HG03196 (cell line): Measurements from ENCODE around the gene UBA1.
A peak's percentile ranks its signal among the peaks of the same experiment; 100 is the strongest.

ENCODE experiments used
- ATAC-seq: cut with Tn5 transposase; IDR thresholded peaks from one replicate; pipeline ENCODE4 v1.9.1; 2021; ENCODE audit not compliant: unreplicated experiment

UBA1 gene

DNA sequence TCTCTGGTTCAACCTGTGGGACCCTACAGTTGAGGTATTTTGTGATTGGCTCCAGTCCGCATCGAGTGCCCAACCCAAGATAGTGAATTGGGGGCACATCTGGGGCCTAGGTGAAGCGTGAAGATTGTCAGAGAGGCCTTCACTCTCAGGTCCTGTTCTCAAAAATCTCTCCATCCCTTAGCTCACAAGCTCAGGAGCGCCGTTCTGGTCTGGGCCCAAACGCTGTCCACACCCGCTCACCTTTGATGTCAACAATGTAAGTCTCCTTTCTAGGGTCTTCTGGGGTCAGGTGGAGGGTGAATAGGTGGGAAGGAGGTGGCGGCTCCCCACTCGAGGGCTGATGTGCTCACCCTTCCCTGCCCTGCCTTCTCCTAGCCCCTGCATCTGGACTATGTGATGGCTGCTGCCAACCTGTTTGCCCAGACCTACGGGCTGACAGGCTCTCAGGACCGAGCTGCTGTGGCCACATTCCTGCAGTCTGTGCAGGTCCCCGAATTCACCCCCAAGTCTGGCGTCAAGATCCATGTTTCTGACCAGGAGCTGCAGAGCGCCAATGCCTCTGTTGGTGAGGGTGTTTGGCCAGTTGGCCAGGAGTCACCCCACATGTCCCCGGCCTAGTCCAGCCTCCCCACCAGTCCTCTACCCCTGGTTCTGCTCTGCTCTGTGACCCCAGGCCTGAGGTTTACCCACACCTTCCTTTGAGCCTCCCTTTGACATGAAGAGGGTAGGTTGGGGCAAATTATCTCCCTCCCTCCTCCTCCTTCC is 17.2 kb downstream of the UBA1 start:
- no peak for ATAC-seq

DNA sequence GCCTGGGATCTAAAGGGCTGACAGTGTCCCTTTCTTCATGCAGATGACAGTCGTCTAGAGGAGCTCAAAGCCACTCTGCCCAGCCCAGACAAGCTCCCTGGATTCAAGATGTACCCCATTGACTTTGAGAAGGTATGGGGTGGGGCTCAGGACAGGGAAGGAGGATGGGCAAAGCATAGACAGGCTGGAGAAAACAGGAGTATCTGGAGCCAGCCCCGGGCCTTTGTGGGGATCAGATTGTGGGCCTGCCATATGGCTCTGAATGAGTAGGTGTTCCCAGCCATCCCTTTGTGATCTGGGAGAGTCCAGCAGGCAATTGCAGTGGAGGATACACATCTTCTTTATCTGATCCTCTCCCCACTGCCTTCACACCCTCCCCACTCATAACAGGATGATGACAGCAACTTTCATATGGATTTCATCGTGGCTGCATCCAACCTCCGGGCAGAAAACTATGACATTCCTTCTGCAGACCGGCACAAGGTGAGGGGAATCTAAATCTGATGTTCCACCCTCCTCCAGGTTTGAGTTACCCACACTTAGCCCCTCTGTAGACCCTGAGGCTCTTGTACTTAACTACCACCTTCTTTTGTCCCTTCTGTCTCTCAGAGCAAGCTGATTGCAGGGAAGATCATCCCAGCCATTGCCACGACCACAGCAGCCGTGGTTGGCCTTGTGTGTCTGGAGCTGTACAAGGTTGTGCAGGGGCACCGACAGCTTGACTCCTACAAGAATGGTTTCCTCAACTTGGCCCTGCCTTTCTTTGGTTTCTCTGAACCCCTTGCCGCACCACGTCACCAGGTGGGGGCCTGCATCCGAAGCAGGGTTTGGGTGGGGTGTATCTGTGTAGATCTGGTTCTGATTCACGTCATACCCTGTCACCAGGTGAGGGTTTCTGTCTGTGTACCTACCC is 19.0 kb downstream of the UBA1 start:
- ATAC-seq: no peak

DNA sequence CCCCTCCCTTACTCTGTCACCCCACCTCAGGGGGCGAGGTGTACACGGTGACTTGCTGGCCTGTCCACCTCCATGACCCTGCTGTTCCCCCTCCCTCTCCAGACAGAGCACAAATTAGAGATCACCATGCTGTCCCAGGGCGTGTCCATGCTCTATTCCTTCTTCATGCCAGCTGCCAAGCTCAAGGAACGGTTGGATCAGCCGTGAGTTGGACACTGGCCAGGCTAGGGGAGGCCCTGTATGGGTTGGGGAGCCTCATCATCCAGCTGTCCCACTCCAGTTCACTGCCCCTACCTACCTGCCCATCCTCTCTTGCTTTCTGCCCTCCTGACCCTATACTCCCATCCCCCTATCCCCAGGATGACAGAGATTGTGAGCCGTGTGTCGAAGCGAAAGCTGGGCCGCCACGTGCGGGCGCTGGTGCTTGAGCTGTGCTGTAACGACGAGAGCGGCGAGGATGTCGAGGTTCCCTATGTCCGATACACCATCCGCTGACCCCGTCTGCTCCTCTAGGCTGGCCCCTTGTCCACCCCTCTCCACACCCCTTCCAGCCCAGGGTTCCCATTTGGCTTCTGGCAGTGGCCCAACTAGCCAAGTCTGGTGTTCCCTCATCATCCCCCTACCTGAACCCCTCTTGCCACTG is 20.9 kb downstream of the UBA1 start:
- ATAC-seq: no peak

DNA sequence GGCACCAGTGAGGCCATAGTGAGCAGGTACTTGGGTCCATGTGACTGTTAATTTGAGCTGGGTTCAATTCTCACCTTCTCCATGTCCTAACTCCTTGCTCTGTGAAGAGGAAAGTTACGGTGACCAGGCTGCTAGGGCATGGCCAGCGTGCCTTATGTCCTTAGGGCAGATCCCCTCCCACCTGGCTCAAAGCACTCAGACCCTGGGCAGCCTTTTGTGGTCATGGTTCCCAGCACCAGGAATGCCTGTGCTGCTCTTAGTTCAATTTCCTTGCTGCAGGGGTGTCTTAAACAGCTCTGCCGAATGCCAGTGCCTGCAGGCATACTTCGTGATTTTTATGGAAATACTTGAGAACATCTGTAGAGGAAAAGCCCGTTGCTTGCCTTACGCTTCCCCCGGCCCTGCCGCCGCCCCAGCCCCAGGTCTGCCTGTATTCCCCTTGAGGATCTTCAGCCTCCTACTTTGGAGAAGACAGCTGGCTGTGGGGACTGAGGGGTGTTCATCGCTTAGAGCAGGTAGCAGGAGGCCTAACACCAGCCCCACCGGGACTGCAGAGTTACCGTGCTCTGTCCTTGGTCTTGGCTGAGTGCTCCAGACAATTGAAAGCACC is 21.8 kb downstream of the UBA1 start:
- no peak for ATAC-seq

DNA sequence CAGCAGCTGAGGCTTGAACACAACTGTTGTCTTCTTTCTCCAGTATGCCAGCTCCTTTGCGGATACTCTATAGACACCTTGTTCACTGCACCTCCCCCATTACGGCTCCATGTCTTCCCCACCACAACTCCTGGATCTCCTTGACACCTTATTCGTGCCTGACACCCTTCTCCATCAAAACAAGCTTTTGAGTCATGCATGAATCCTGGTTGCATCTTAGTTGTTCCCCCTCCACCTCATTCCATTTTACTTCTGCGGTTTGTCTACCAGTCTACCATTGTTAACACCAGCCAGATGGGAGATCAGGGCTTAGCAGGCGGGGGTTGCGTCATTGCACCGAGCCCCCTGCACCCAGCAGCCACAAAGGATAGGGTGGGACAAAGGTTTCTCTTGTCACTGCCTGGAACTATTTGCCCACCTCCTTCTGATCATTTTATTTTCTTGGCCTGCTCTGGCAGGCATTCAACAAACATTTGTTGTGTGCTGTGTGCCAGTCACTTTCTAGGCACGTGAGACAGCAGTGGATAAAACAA is 22.8 kb downstream of the UBA1 start:
- no peak for ATAC-seq

DNA sequence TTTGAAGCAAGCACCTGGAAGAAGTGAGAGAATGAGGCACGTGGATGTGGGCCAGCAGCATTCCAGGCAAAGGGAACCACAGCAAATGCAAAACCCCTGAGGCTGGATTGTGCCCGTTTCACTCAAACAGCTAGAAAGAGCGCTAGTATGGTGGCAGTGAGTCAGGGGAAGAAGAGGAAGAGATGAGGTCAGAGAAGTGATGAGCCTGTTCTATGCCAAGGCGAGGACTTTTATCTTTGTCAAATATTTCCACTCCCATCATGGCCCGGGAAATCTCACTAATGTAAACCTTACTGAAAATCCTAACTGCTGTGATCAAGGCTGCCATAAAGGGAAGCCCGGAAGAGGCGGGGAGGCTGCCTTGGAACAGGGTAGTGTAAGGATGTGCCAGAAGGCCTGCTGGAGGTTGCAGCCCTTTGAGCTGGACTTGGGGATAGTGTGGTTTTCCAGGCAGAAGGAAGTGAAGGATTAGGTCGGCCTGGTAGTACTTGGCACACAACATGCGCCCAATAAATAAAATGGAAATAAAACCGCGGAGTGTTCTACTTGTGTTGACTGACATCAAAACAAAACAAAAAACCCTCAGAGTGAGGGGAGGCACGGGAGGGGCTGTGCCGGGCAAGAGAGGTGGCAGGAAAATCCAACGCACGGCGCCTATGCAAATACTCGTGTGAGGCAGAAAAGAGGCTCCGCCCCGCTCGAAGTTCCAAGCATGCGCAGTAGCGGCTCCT is 23.7 kb downstream of the UBA1 start:
- no peak for ATAC-seq

DNA sequence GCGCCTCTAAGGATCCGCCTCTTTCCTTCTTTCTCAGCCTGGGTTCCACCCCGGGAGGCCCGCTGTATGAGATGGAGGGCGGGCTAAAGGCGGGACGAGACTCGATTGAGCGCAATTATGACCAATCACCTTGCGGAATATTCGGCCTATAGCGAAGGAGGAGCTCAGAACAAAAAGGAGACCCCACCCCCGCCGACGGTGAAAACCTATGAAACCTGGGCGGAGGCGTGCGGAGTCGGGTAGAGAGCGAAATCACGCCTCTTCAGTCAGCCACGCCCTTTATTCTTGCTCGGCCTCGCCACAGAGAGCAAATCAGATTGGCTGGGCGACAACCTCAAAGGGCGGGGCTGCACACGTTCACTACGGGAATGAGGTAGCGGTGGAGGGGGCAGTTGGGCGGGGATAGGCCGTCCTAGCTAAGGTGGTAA is 24.2 kb downstream of the UBA1 start:
- peak; percentile 89 for ATAC-seq

DNA sequence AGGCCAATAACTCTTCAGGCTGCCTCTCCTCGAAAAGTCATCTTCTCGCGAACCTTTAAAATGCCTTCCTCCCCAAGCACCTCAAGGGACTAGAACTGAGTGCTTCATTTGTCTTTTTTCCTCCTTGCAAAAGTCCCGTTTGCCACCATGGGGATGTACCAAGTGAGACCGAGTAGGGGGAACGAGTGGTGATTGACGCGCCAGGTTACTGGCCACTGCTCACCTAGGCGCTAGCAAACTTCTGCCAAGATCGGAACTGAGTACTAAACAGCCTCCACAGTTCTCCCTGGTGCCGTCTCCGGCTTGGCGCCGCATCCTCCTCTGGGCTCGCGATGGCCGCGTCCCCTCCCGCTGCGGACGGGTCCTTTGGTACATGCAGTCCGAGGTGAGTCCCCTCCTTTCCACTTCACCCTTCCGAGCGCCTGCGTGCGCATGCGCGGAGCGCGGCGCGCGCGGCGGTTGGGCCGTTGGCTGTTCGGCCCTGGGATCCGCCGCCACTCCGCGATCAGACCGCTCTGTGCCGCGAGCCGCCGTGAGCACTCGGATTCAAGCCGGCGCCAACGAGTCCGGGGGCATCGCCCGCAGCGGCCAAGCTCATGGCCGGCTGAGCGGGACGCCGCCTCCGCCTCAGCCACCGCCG is 24.8 kb downstream of the UBA1 start, which contains the start of gene CDK16:
CDK16 (plus strand) TSS at position 402 of the 640 bp plus-strand sequence. CDS start 4,877 bp downstream, outside the sequence.
- peak; percentile 41 for ATAC-seq

DNA sequence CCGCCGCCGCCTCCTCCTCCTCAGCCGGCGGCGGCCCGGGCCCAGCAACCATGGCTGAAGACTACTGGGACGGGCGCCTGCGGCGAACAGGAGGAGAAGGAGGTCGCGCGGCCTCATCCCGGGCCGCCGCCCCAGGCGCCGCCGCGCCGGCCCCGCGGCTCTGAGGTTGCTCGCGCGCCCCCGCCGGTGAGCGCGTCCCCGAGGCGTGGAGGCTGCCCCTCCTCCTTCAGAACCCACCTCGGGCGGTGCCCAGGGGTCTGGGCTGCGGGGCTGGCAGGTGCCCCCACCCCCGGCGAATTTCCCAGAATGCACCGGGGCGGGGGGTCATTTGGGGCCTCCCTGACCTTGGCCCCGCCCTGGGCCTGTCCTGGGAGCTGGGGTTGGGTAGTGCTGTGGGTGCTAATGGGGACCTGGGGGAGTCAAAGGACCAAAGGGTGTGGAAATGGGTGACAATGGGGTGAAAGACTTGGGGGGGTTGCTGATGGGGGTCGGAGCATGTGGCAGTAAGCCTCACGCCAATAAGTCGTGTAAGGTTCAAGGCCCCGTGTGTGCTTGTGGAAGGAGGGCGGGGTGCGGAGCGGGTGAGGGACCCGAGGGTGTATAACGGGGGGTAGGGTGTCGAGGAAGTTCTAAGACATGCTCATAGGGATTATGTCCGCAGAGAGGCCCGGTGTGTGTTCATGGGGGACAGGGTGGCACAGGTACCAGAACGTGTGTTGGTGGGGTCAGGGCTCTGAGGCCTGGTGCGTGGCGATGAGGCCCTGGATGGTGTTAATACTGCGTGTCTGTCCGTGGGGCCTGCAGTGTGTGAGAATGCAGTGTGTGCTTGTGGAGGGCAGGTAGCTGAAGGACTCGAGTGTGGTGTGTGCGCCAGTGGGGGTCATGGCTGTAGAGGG is 25.5 kb downstream of the UBA1 start:
- ATAC-seq: no peak

DNA sequence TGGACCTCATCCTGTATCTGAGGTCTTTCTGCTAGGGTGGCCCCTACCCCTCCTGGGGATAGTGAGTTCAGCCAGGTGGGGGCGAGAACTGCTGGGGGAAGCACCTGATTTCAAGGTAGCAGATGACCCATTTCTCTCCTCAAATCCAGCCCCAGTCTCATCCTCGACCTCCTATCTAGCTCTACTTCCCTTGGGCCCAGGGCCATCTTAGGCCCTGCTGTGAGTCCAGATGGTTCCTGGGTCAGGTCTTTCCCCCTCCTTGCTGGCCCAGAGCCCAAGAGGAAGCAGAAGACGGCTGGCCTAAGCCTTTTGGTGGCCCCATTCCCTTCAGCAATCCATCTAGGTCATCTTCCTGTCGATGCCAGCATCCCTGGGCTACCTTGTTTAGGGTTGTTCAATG is 28.1 kb downstream of the UBA1 start:
- no peak for ATAC-seq

DNA sequence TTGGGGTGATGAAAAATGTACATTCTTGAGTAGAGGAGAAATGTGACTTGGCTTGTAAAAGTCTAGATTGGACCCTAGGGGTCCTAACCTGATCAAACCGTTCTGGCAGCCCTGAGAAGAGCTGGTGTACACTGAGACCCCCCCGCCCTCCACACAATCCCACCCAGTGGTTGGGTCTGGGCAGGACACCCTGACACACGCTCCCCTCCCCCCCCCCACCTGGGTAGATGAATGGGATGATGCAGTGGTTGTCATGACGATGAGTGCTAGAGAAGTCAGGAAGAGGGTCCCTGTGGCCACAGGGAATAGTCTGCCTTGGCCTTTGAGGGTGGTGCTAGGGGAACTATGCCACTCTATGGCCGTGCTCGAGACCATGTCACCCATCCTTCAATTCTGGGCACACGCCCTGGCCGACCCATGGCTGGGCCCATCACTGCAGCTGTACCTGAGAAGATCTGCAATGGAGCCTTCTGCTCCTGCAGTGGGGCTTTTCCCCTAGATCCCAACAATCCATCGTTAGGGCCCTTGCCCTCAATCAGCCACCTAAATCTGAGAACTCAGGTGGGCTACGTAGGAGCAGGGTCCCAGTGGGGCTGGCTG is 29.2 kb downstream of the UBA1 start:
- ATAC-seq: no peak

DNA sequence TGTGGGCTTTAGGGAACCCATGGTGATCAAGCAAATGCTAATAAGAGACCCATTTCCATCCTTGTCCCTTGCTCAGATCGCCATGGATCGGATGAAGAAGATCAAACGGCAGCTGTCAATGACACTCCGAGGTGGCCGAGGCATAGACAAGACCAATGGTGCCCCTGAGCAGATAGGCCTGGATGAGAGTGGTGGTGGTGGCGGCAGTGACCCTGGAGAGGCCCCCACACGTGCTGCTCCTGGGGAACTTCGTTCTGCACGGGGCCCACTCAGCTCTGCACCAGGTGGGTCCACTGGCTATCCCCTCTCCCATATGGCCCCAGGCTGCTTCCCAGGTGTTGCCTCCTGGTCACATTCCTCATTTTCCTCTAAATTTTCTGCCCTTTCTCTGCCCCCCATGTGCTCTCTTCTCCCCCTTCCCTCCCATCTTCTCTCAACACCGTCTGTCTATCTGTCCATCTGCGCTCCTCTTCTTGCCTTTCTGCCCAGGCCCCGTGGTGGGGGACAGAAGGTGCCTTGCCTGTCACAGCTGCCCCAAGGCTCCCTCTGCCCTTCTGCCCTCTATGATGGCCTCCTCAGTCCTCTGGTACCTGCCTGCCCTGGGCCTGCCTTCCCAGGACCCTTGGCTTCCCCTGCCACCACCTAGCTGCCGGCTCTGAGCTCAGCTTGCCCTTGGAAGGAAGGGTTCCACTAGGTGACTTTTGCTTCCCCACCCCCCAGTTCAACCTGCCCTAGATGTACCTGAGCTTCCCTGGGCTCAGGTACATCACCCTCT is 30.0 kb downstream of the UBA1 start:
- no peak for ATAC-seq

DNA sequence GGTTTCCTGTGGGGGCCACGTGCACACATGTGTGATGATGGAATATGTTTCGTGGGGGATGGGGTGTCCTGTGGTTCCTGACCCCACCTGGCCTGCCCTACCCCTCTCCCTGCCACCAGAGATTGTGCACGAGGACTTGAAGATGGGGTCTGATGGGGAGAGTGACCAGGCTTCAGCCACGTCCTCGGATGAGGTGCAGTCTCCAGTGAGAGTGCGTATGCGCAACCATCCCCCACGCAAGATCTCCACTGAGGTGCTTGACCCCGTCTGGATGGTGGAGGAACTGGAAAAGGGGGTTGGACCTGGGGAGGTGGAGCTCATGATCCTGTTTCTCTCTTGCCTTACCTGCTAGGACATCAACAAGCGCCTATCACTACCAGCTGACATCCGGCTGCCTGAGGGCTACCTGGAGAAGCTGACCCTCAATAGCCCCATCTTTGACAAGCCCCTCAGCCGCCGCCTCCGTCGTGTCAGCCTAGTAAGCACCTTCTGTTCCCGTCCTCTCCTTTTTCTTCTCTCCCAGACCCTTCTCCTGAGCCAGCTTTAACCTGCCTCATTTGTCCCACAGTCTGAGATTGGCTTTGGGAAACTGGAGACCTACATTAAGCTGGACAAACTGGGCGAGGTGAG is 30.8 kb downstream of the UBA1 start:
- ATAC-seq: no peak

DNA sequence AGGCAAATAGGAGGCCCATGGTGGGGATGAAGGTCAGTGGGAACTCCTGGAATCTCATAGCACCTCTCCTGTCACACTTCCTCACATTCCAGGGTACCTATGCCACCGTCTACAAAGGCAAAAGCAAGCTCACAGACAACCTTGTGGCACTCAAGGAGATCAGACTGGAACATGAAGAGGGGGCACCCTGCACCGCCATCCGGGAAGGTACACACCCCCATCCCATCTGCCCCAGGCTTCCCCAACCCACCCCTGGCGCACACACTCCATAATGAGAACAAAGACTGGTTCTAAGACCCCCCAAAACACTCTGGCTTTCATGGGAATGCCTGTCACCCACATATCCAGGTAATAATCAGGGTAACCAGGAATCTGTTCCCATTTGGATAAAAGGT is 31.3 kb downstream of the UBA1 start:
- ATAC-seq: no peak

DNA sequence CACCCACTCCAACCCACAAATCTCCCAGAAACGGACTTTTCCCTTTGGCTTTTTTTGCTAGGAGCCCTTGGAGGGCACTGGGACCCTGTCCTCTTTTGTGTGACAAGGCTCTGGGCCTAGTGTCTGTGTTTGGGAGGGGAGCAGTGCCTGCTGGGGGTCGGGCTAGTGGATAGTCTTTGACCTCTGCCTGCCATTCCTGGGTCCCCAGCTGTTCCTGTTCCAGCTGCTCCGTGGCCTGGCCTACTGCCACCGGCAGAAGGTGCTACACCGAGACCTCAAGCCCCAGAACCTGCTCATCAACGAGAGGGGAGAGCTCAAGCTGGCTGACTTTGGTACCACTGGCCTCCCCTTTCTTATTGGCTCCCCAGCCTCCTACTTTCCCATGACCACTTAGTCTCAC is 32.4 kb downstream of the UBA1 start:
- ATAC-seq: no peak

DNA sequence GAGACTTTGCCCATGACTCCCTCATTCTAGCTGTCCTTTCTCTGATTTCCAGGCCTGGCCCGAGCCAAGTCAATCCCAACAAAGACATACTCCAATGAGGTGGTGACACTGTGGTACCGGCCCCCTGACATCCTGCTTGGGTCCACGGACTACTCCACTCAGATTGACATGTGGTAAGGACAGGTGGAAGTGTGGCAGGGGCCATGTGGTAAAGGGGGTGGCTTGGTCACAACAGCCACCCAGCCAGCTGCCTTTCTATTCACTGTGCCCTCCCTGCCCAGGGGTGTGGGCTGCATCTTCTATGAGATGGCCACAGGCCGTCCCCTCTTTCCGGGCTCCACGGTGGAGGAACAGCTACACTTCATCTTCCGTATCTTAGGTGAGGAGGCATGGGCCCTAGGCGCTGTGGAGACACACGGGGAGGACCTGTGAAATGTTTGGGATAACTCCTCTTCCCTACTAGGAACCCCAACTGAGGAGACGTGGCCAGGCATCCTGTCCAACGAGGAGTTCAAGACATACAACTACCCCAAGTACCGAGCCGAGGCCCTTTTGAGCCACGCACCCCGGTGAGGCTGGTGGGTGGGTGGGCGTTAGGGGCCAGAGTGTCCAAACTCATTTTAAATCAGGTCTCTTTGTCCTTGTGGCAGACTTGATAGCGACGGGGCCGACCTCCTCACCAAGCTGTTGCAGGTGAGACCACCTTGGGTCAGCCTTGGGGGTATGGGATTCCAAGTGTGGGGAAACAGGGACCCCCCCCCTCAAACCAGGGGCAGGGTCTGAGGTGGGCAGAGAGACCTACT is 33.1 kb downstream of the UBA1 start:
- ATAC-seq: no peak

DNA sequence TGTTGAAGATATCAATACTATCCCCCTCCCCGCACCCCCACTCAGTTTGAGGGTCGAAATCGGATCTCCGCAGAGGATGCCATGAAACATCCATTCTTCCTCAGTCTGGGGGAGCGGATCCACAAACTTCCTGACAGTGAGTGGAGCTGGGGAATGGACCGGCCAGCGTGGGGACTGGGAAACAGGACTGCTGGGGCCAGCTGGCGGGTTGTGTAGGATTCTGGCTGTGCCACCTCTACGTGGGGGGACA is 33.6 kb downstream of the UBA1 start:
- ATAC-seq: no peak
